NCI-H2227 (cell line): ENCODE data around the gene SLFN5.
A peak's percentile ranks its signal among the peaks of the same experiment; 100 is the strongest.
"Not testable (repeated sequence)": the region's sequence is repeated elsewhere in the genome, so short reads cannot be mapped to it uniquely, and the experiment has no call there.

Source experiments
- DNase-seq: peaks from one replicate; lab custom pipeline; 2025; ENCODE audit not compliant: unreplicated experiment; lab: John Stamatoyannopoulos, UW

The SLFN5 gene

GRCh38 chr17:35242805-35243560 lies at the start of gene SLFN5:
TSS of gene SLFN5 (plus strand) at chr17:35243072. CDS start at chr17:35258691, 15,619 bp downstream.
- DNase-seq: peak; percentile 83

- not testable (repeated sequence) for DNase-seq
Observed at GRCh38 chr17:35194001-35194400, 48.9 kb upstream of the SLFN5 start, which contains the start of gene SLC35G3. TSS of gene SLC35G3 (minus strand) at chr17:35194393. CDS start at chr17:35194307, 86 bp downstream.

DNA sequence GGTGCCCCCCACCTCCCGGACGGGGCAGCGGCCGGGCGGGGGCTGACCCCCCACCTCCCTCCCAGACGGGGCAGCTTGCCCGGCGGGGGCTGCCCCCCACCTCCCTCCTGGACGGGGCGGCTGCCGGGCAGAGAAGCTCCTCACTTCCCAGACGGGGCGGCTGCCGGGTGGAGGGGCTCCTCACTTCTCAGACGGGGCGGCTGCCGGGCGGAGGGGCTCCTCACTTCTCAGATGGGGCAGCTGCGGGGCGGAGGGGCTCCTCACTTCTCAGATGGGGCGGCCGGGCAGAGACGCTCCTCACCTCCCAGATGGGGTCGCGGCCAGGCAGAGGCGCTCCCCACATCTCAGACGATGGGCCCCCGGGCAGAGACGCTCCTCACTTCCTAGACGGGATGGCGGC lies 47.8 kb upstream of the SLFN5 start:
- not testable (repeated sequence) for DNase-seq

- not testable (repeated sequence) for DNase-seq
Observed at GRCh38 chr17:35202582-35202981, 40.3 kb upstream of the SLFN5 start.

DNA sequence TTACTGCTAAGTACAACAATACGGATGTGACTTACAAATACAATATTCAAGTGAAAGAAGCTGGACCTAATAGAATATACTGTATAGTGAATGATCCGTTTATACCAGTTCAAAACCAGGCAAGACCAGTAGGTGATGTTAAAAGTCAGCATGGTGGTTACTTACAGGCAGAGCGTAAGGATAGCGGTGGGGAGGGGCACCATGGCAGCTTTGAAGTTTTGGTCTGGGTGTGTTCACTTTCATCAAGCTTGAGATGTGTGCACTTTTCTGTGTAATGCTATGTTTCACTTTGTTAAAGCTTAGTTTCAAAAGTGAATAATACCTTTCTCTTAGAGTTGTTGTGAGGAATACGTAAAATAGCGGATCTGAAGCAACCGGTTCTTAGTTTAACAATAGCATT lies 32.1 kb upstream of the SLFN5 start:
- no peak for DNase-seq

GRCh38 chr17:35212668-35213067 lies 30.2 kb upstream of the SLFN5 start:
- DNase-seq: no peak

- no peak for DNase-seq
Observed at GRCh38 chr17:35213412-35213940, 29.4 kb upstream of the SLFN5 start.

DNA sequence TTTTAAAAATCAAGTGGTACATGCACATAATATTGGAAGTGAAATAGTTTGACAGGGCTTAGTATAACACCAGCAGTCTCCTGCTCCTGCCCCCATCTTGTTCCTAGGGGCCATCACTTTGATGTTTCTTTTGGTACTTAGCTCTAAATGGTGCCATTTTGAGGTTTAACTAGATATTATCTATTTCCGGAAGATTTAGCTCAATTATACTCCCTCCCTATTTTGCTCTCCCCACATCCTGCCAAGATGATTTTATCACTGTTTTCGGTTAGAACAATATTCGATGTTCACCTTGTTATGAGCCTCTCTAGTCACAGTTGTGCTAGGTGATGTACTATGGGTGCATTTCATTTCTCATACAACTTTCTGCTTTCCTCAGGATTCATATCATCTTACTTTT lies 28.7 kb upstream of the SLFN5 start:
- DNase-seq: no peak

- no peak for DNase-seq
Observed at GRCh38 chr17:35214631-35215273, 28.1 kb upstream of the SLFN5 start.

DNA sequence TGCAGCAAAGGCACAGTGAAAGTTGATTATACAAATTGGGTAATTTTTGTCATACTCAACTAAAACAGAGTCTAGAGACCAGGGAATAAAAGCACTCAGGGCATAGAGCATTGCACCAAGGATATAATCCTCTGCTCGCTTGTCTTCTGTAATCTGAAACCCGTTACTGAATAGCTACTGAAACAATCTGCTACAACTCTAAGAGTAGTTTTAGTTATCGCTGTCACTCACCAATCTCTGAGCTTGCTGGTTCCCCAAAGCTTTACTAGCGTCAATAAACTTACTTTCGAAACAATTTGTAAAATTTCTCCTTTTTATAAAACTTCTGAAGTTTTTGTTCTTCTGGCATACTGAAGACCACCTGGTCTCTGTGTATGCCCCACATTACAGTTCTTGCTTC lies 25.8 kb upstream of the SLFN5 start:
- DNase-seq: no peak

GRCh38 chr17:35218915-35219314 lies 24.0 kb upstream of the SLFN5 start:
- DNase-seq: no peak

GRCh38 chr17:35222452-35222851 lies 20.4 kb upstream of the SLFN5 start:
- DNase-seq: no peak

- DNase-seq: no peak
Observed at GRCh38 chr17:35224436-35224835, 18.4 kb upstream of the SLFN5 start.

DNA sequence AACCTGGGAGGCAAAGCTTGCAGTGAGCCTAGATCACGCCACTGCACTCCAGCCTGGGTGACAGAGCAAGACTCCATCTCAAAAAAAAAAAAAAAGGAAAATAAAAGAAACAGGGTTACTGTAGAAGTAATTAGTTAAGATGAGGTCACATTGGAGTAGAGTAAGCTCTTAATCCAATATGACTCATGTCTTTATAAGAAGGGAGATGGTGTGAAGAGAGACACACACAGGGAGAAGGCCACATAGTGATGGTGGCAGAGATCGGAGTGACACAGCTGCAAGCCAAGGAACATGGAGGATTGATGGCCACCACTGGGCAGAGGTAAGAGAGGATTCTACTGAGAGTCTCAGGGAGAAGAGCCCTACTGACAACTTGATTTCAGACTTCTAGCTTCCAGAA lies 15.3 kb upstream of the SLFN5 start:
- no peak for DNase-seq

- DNase-seq: no peak
Observed at GRCh38 chr17:35229638-35230037, 13.2 kb upstream of the SLFN5 start.

- DNase-seq: not testable (repeated sequence)
Observed at GRCh38 chr17:35234315-35234714, 8.6 kb upstream of the SLFN5 start.

DNA sequence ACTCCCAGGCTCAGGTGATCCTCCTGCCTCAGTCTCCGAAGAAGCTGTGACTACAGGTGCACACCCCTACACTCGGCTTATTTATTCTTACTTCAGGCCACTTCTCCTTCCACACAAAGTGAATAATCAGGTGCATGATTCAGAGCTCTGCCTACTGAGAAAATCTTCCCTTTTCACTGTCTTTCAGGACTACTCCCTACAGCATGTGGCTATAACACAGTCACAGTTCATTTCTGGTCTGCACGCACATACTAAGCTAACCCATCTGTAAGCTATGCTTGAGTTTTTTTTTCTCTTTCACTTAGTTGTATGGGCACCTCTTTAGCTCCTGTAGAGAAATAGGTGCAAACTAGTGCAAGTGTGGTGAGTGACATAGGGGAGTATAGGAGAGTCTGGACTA lies 7.6 kb upstream of the SLFN5 start:
- DNase-seq: no peak

GRCh38 chr17:35235917-35236316 lies 7.0 kb upstream of the SLFN5 start:
- DNase-seq: no peak

GRCh38 chr17:35236821-35237220 lies 6.1 kb upstream of the SLFN5 start:
- DNase-seq: no peak

- no peak for DNase-seq
Observed at GRCh38 chr17:35238821-35239220, 4.1 kb upstream of the SLFN5 start.

DNA sequence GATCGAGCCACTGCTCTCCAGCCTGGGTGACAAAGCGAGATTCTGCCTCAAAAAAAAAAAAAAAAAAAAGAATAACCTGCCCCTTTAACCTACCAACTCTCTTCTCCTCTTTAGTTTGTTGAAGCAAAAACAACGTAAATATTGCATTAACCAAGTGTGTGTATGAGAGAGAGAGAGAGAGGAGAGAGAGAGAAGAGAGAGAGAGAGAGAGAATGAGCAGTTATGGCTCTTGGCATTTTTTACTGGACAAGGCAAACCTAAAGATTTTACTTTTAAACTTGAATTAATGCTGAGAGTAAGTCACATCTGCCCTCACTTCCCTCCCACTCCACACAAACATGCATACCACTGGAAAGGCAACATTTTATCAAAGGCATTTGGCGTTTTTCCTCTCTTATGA lies 3.0 kb upstream of the SLFN5 start:
- DNase-seq: no peak

- no peak for DNase-seq
Observed at GRCh38 chr17:35240861-35241260, 2.0 kb upstream of the SLFN5 start.
